ENCODE results near the gene ANKRD9.

The ANKRD9 gene

GRCh38 chr14:102505775-102506625, 3.6 kb downstream of the ANKRD9 start:
- Histone ChIP-seq H3K36me3 (ENCODE audit: low read length) (no peaks in the 10 kb centered on the region), H3K9me3 (ENCODE audit: insufficient read depth, low read length) (no peaks in the 10 kb centered on the region), H3F3A (ENCODE audit: insufficient read depth) (no peaks in the 10 kb centered on the region), H3K27ac (ENCODE audit: low read depth, low read length) (no peak overlapping the region), H4K20me1 (ENCODE audit: low read depth, low read length) (no peaks in the 10 kb centered on the region), H3K9me2 (replicated peaks; ENCODE audit: insufficient read depth, low read length) (no peaks in the 10 kb centered on the region), H2AFZ (ENCODE audit: low read depth, low read length, severe bottlenecking) (no peak overlapping the region), H3K4me2 (ENCODE audit: low read depth, low read length, poor library complexity, severe bottlenecking) (no peak overlapping the region), H3K4me3 (ENCODE audit: insufficient read depth, low read length, poor library complexity, severe bottlenecking) (no peak overlapping the region), H3K27me3 (ENCODE audit: low read length) (no peaks in the 10 kb centered on the region), H3K9ac (ENCODE audit: low read length) (no peak overlapping the region), H3K79me2 (ENCODE audit: insufficient read depth, low read length) (no peaks in the 10 kb centered on the region)
- no peak for TF ChIP-seq EZH2phosphoT487 (conservative IDR thresholded peaks at IDR 0.05; ENCODE audit: low read length)
- TF ChIP-seq CTCF (IDR thresholded peaks at IDR 0.05; ENCODE audit: insufficient read depth, low read length, poor library complexity, severe bottlenecking): no peak

GRCh38 chr14:102505000-102505619, 4.5 kb downstream of the ANKRD9 start:
- no peak overlapping the region for H3K4me3 ChIP-seq (ENCODE audit: insufficient read depth, low read length, poor library complexity, severe bottlenecking)
- H2AFZ ChIP-seq (ENCODE audit: low read depth, low read length, severe bottlenecking): no peak overlapping the region
- no peaks in the 10 kb centered on the region for H3K27me3 ChIP-seq (ENCODE audit: low read length)
- no peaks in the 10 kb centered on the region for H4K20me1 ChIP-seq (ENCODE audit: low read depth, low read length)
- no peaks in the 10 kb centered on the region for H3K36me3 ChIP-seq (ENCODE audit: low read length)
- H3K4me2 ChIP-seq (ENCODE audit: low read depth, low read length, poor library complexity, severe bottlenecking): no peak overlapping the region
- H3F3A ChIP-seq (ENCODE audit: insufficient read depth): no peaks in the 10 kb centered on the region
- no peaks in the 10 kb centered on the region for H3K79me2 ChIP-seq (ENCODE audit: insufficient read depth, low read length)
- H3K27ac ChIP-seq (ENCODE audit: low read depth, low read length): no peak overlapping the region
- H3K9me2 ChIP-seq (replicated peaks; ENCODE audit: insufficient read depth, low read length): no peaks in the 10 kb centered on the region
- TF ChIP-seq CTCF (IDR thresholded peaks at IDR 0.05; ENCODE audit: insufficient read depth, low read length, poor library complexity, severe bottlenecking) (no peak), EZH2phosphoT487 (conservative IDR thresholded peaks at IDR 0.05; ENCODE audit: low read length) (no peak)
- H3K9me3 ChIP-seq (ENCODE audit: insufficient read depth, low read length): no peaks in the 10 kb centered on the region
- no peak overlapping the region for H3K9ac ChIP-seq (ENCODE audit: low read length)

- Histone ChIP-seq H3K9me3 (ENCODE audit: insufficient read depth, low read length) (no peaks in the 10 kb centered on the region), H3K4me3 (ENCODE audit: insufficient read depth, low read length, poor library complexity, severe bottlenecking) (no peak overlapping the region), H4K20me1 (ENCODE audit: low read depth, low read length) (no peaks in the 10 kb centered on the region), H3K27me3 (ENCODE audit: low read length) (no peaks in the 10 kb centered on the region), H3K9ac (ENCODE audit: low read length) (no peak overlapping the region), H3K79me2 (ENCODE audit: insufficient read depth, low read length) (no peaks in the 10 kb centered on the region), H3K9me2 (replicated peaks; ENCODE audit: insufficient read depth, low read length) (no peaks in the 10 kb centered on the region), H3K4me2 (ENCODE audit: low read depth, low read length, poor library complexity, severe bottlenecking) (no peak overlapping the region), H3F3A (ENCODE audit: insufficient read depth) (no peaks in the 10 kb centered on the region), H3K27ac (ENCODE audit: low read depth, low read length) (no peak overlapping the region), H3K36me3 (ENCODE audit: low read length) (no peaks in the 10 kb centered on the region), H2AFZ (ENCODE audit: low read depth, low read length, severe bottlenecking) (no peak overlapping the region)
- TF ChIP-seq CTCF (IDR thresholded peaks at IDR 0.05; ENCODE audit: insufficient read depth, low read length, poor library complexity, severe bottlenecking): no peak
- TF ChIP-seq EZH2phosphoT487 (conservative IDR thresholded peaks at IDR 0.05; ENCODE audit: low read length): no peak
Observed at GRCh38 chr14:102504328-102504999, 5.1 kb downstream of the ANKRD9 start.

Data from SU-DHL-6 (cell line).